Measurements from ENCODE around the gene PEX16.

Gene PEX16

GRCh38 chr11:45879803-45880686, 37.6 kb downstream of the PEX16 start:
- DNase-seq = no peak
- intact Hi-C loops (cut with DNase I; ENCODE audit: low total_unique reads) = no loop called here
- no peak overlapping the region for H3K27ac ChIP-seq
- H3K4me3 ChIP-seq = no peak overlapping the region
- TF ChIP-seq, protein P1, sequence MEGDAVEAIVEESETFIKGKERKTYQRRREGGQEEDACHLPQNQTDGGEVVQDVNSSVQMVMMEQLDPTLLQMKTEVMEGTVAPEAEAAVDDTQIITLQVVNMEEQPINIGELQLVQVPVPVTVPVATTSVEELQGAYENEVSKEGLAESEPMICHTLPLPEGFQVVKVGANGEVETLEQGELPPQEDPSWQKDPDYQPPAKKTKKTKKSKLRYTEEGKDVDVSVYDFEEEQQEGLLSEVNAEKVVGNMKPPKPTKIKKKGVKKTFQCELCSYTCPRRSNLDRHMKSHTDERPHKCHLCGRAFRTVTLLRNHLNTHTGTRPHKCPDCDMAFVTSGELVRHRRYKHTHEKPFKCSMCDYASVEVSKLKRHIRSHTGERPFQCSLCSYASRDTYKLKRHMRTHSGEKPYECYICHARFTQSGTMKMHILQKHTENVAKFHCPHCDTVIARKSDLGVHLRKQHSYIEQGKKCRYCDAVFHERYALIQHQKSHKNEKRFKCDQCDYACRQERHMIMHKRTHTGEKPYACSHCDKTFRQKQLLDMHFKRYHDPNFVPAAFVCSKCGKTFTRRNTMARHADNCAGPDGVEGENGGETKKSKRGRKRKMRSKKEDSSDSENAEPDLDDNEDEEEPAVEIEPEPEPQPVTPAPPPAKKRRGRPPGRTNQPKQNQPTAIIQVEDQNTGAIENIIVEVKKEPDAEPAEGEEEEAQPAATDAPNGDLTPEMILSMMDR (IDR thresholded peaks at IDR 0.05) = no peak
- H3K36me3 ChIP-seq = peaks cover 38 to 75% (median 68%) of the 10 kb centered on the region in 3 donors
- no peaks in the 10 kb centered on the region for H3K27me3 ChIP-seq
- H3K9me3 ChIP-seq = no peaks in the 10 kb centered on the region
- peaks cover 0 to 3% (median 1%) of the 10 kb centered on the region in 4 donors for H3K4me1 ChIP-seq

DNA sequence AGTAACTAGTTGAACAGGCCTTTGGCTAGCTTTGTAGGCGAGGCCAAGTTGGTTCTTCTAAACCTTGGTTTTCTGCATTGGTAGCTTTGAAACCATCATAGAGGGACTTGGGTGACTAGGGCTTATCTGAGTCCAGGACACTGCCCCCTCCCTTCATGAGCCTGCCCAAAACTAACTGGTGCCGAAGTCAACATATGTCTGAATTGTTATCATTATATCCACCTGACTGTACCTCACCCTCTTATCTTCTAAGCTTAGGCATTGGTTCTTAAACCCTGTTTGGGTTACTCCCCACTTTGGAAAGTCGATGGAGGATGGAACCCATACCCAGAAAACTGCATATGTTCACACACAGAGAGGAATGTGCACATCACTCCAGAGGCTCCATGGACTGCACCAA, 39.8 kb downstream of the PEX16 start:
- no peaks in the 10 kb centered on the region for H3K4me1 ChIP-seq
- intact Hi-C loops (cut with DNase I; ENCODE audit: low total_unique reads) = no loop called here
- no peaks in the 10 kb centered on the region for H3K9me3 ChIP-seq
- H3K27me3 ChIP-seq = no peaks in the 10 kb centered on the region
- H3K27ac ChIP-seq = no peak overlapping the region
- TF ChIP-seq, protein P1 (IDR thresholded peaks at IDR 0.05) = no peak
- DNase-seq = no peak
- no peak overlapping the region for H3K4me3 ChIP-seq
- peaks cover 58 to 97% (median 87%) of the 10 kb centered on the region in 3 donors for H3K36me3 ChIP-seq

- no peak for DNase-seq
Observed at GRCh38 chr11:45877221-45877620, 40.5 kb downstream of the PEX16 start.

DNA sequence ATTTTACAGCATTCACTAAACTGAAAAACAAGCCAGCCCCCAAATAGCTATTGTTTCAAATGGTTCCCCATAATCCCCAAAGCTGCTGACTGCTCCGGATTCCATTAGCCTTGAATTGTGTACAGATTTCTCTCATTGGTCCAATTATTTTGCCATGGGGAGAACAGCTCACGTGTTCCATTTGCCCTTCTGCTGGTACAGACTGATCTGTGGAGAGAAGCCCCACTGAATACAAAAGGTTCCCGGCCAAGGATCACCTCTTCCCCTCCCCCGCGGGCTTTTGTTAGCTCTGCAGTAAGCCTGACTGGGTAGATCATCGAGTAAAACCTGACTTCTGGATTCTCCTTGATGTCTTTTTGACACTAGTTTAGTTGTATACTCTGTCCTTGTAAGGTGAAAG, 41.3 kb downstream of the PEX16 start:
- TF ChIP-seq, protein P1 (IDR thresholded peaks at IDR 0.05) = no peak
- Histone ChIP-seq H3K27ac (no peak overlapping the region), H3K4me3 (no peak overlapping the region), H3K36me3 (peaks cover 66 to 97% (median 86%) of the 10 kb centered on the region in 3 donors), H3K27me3 (no peaks in the 10 kb centered on the region), H3K9me3 (no peaks in the 10 kb centered on the region), H3K4me1 (no peaks in the 10 kb centered on the region)
- intact Hi-C loops (cut with DNase I; ENCODE audit: low total_unique reads) = no loop called here
- no peak for DNase-seq

More at GRCh38 chr11:45877221-45877620, 40.5 kb downstream of the PEX16 start:
- intact Hi-C loops (cut with DNase I; ENCODE audit: low total_unique reads) = no loop called here
- TF ChIP-seq, protein P1 (IDR thresholded peaks at IDR 0.05) = no peak
- H3K27ac ChIP-seq = no peak overlapping the region
- H3K4me1 ChIP-seq = no peaks in the 10 kb centered on the region
- no peaks in the 10 kb centered on the region for H3K27me3 ChIP-seq
- H3K9me3 ChIP-seq = no peaks in the 10 kb centered on the region
- no peak overlapping the region for H3K4me3 ChIP-seq
- peaks cover 64 to 97% (median 86%) of the 10 kb centered on the region in 3 donors for H3K36me3 ChIP-seq

GRCh38 chr11:45872651-45873356, 44.9 kb downstream of the PEX16 start:
- Histone ChIP-seq H3K27me3 (no peaks in the 10 kb centered on the region), H3K27ac (no peak overlapping the region), H3K4me3 (no peak overlapping the region), H3K4me1 (no peaks in the 10 kb centered on the region), H3K9me3 (no peaks in the 10 kb centered on the region), H3K36me3 (peaks cover 79 to 100% (median 98%) of the 10 kb centered on the region in 3 donors)
- no peak for DNase-seq
- TF ChIP-seq, protein P1 (IDR thresholded peaks at IDR 0.05) = peak; percentile 43 to 50
- intact Hi-C loops (cut with DNase I; ENCODE audit: low total_unique reads) = no loop called here
